ENCODE data around the gene WLS. TPM values are rescaled to one million over a fixed set of nuclear protein-coding genes. Genes with fewer than 3 reads are reported as not detected.
A peak's percentile ranks its signal among the peaks of the same experiment; 100 is the strongest.

WLS gene
- total and polyA plus RNA-seq, 2 donors (not counting 1 experiment from before 2014, with no cell fraction given) = 156 to 269 TPM

- H3K9ac ChIP-seq (ENCODE audit: insufficient read depth, low read length) = no peak overlapping the region
Measured at GRCh38 chr1:68205794-68206358, 26.4 kb downstream of the WLS start.

GRCh38 chr1:68204977-68205630 lies 27.2 kb downstream of the WLS start:
- Histone ChIP-seq H3K79me2 (ENCODE audit: control insufficient read depth, insufficient read depth, low read length) (peaks cover 72% of the 10 kb centered on the region), H3K36me3 (ENCODE audit: control insufficient read depth, insufficient read depth, low read length) (no peaks in the 10 kb centered on the region), H2AFZ (ENCODE audit: low read length) (no peak overlapping the region), H3K4me2 (ENCODE audit: extremely low read depth, insufficient read depth, low read length) (no peak overlapping the region), H3K27me3 (ENCODE audit: control insufficient read depth, insufficient read depth, low read length) (no peaks in the 10 kb centered on the region), H3K9me3 (ENCODE audit: control insufficient read depth, insufficient read depth, low read depth, low read length) (no peaks in the 10 kb centered on the region), H3K4me1 (ENCODE audit: control insufficient read depth, extremely low read depth, insufficient read depth, low read length) (peaks cover 20% of the 10 kb centered on the region), H3K27ac (ENCODE audit: insufficient read depth, low read length) (no peak overlapping the region), H3K4me3 (replicated peaks in 1 of 4; ENCODE audit: control extremely low read depth in 1 of 4, insufficient read depth in 1 of 4, low read depth in 3 of 4, low read length in 4 of 4) (no peak overlapping the region), H3K9ac (ENCODE audit: insufficient read depth, low read length) (no peak overlapping the region), H4K20me1 (ENCODE audit: control insufficient read depth, extremely low read depth, insufficient read depth, low read length) (peaks cover 1% of the 10 kb centered on the region)
- no peak for DNase-seq (ENCODE audit: low read depth in 2 of 2)
- TF ChIP-seq CTCF (conservative IDR thresholded peaks at IDR 0.05 in 1 of 2, IDR thresholded peaks at IDR 0.05 in 1 of 2; ENCODE audit: low read depth in 1 of 2, low read length in 2 of 2) (no peak), EZH2 (IDR thresholded peaks at IDR 0.05; ENCODE audit: low read length, missing control alignments) (no peak)

More at GRCh38 chr1:68205794-68206358, 26.4 kb downstream of the WLS start:
- Histone ChIP-seq H3K4me1 (ENCODE audit: control insufficient read depth, extremely low read depth, insufficient read depth, low read length) (peaks cover 19% of the 10 kb centered on the region), H3K79me2 (ENCODE audit: control insufficient read depth, insufficient read depth, low read length) (peaks cover 76% of the 10 kb centered on the region), H3K27me3 (ENCODE audit: control insufficient read depth, insufficient read depth, low read length) (no peaks in the 10 kb centered on the region), H3K4me3 (replicated peaks in 1 of 4; ENCODE audit: control extremely low read depth in 1 of 4, insufficient read depth in 1 of 4, low read depth in 3 of 4, low read length in 4 of 4) (no peak overlapping the region), H3K27ac (ENCODE audit: insufficient read depth, low read length) (no peak overlapping the region), H3K9me3 (ENCODE audit: control insufficient read depth, insufficient read depth, low read depth, low read length) (no peaks in the 10 kb centered on the region), H3K4me2 (ENCODE audit: extremely low read depth, insufficient read depth, low read length) (no peak overlapping the region), H2AFZ (ENCODE audit: low read length) (no peak overlapping the region), H3K36me3 (ENCODE audit: control insufficient read depth, insufficient read depth, low read length) (no peaks in the 10 kb centered on the region), H4K20me1 (ENCODE audit: control insufficient read depth, extremely low read depth, insufficient read depth, low read length) (peaks cover 1% of the 10 kb centered on the region)
- TF ChIP-seq CTCF (conservative IDR thresholded peaks at IDR 0.05 in 1 of 2, IDR thresholded peaks at IDR 0.05 in 1 of 2; ENCODE audit: low read depth in 1 of 2, low read length in 2 of 2) = no peak
- no peak for TF ChIP-seq EZH2 (IDR thresholded peaks at IDR 0.05; ENCODE audit: low read length, missing control alignments)
- DNase-seq (ENCODE audit: low read depth in 2 of 2) = no peak

GRCh38 chr1:68202239-68202832 lies 30.0 kb downstream of the WLS start:
- H3K27ac ChIP-seq (ENCODE audit: insufficient read depth, low read length) = no peak overlapping the region
- TF ChIP-seq EZH2 (IDR thresholded peaks at IDR 0.05; ENCODE audit: low read length, missing control alignments) = no peak
- TF ChIP-seq CTCF (conservative IDR thresholded peaks at IDR 0.05 in 1 of 2, IDR thresholded peaks at IDR 0.05 in 1 of 2; ENCODE audit: low read depth in 1 of 2, low read length in 2 of 2) = no peak
- no peaks in the 10 kb centered on the region for H3K9me3 ChIP-seq (ENCODE audit: control insufficient read depth, insufficient read depth, low read depth, low read length)
- no peak overlapping the region for H2AFZ ChIP-seq (ENCODE audit: low read length)
- H3K36me3 ChIP-seq (ENCODE audit: control insufficient read depth, insufficient read depth, low read length) = no peaks in the 10 kb centered on the region
- peak overlapping the region; percentile 52 for H3K4me2 ChIP-seq (ENCODE audit: extremely low read depth, insufficient read depth, low read length)
- H3K4me3 ChIP-seq (replicated peaks in 1 of 4; ENCODE audit: control extremely low read depth in 1 of 4, insufficient read depth in 1 of 4, low read depth in 3 of 4, low read length in 4 of 4) = peak overlapping the region in 2 of 4 experiments; percentile 9 to 33
- H3K27me3 ChIP-seq (ENCODE audit: control insufficient read depth, insufficient read depth, low read length) = no peaks in the 10 kb centered on the region
- H3K9ac ChIP-seq (ENCODE audit: insufficient read depth, low read length) = no peak overlapping the region
- H4K20me1 ChIP-seq (ENCODE audit: control insufficient read depth, extremely low read depth, insufficient read depth, low read length) = peaks cover 1% of the 10 kb centered on the region
- DNase-seq (ENCODE audit: low read depth in 2 of 2) = peak; percentile 32 to 76
- H3K79me2 ChIP-seq (ENCODE audit: control insufficient read depth, insufficient read depth, low read length) = peaks cover 71% of the 10 kb centered on the region
- peaks cover 28% of the 10 kb centered on the region for H3K4me1 ChIP-seq (ENCODE audit: control insufficient read depth, extremely low read depth, insufficient read depth, low read length)

Measured in fibroblast of lung (primary cell).